GM21825 (cell line): Measurements from ENCODE around the gene TP63.
"Not testable (repeated sequence)": the region's sequence is repeated elsewhere in the genome, so short reads cannot be mapped to it uniquely, and the experiment has no call there.

ENCODE experiments used
- ATAC-seq: cut with Tn5 transposase; IDR thresholded peaks from one replicate; pipeline ENCODE4 v1.9.1; 2021; ENCODE audit warnings: mild to moderate bottlenecking, moderate library complexity; ENCODE audit not compliant: unreplicated experiment

Gene TP63

DNA sequence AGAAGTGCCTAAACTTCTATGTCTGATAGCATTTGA, at the start of gene TP63:
TSS of gene TP63 (plus strand) at position 17 of the 36 bp plus-strand sequence. CDS start 127 bp downstream, outside the sequence.
- no peak for ATAC-seq

GRCh38 chr3:189582179-189582578, 49.0 kb upstream of the TP63 start:
- ATAC-seq, result no peak

DNA sequence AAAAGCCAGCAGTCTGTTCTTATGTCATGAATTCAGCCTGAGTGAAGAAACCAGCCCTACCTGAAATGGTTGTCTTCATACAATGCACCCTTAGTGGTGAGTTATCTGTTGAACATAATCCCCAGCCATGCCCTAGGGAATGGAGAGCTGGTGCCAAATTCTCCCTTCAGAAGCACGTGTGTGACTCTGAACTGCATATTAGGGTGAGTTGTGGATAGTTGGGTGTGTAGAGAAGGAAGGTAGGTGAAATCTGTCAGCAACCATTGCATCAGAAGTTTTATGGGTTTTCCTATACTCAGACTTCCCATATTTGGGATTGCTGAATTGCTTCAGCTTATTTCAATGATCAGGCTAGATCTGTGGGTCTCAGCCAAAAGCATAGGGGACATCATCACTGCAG, 46.5 kb upstream of the TP63 start:
- ATAC-seq, result no peak

GRCh38 chr3:189586941-189587663, 44.1 kb upstream of the TP63 start:
- no peak for ATAC-seq

GRCh38 chr3:189587664-189588040, 43.5 kb upstream of the TP63 start:
- no peak for ATAC-seq

GRCh38 chr3:189588070-189588469, 43.1 kb upstream of the TP63 start:
- no peak for ATAC-seq

DNA sequence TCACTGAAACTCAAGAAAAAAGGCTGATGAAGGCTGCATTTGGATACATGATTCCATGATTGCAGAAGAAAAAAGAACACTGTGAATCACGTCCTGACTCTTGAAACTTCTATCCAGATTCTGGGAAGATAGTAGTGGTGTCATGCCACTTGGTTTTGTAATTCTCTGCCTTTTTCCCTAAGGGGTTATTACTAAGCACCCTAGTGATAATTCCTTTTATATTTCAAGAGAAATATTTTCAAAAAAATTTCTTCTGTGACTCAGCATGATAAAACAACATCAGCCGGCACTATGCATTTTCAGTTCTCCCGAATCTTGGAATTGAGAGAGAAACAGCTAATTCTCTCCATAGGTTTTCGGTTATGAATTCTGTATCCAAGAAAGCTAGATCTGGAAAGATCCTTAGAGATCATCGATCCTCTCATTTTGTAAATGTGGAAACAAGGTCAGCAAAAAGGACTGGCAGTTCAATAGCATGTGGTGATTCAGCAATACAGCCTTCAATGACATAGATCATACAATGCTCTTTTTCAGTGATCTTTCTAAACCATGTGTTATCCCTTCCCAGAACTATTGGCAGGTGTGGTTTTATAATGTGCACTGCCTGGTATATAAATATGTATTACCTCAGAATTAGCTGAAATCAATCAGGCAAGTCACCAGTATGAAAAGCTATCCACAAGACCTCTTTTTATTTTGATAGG, 42.6 kb upstream of the TP63 start:
- ATAC-seq, result no peak

DNA sequence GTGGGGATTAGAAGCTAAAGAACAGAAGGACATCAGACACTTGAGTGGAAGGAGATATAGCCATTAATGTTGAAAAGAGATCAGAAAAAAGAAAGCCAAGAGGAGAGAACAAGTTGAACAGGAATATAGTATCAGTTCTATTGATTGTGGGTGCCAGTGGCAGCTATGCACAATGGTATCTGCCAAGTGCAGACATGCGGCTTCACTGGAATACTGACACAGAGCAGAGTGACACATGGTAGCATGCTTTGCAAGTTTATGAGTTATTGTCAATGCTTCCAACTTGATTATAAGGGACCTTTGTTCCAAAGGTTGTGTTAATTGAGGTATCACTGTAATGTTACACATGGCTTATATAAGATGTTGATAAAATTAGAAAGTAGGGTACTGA, 42.0 kb upstream of the TP63 start:
- ATAC-seq, result no peak

DNA sequence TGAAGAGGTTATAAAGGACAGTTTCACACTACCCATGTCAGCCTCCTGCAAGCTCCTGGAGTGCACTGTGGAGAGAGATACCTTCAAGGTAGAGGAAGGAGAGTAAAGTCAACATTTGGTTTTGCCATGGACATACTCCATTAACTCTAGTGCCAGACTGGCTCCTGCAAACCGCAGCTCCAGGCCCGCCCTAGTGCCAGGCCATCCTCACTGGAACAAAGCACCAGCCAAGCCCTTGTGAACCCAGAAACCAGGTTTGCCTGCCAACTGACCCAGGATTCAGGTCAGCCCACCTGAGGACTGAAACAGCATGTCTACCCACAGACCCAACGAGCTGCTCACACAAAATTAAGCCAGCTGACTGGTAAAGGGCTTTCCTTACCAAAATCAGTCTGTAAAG, 41.0 kb upstream of the TP63 start:
- no peak for ATAC-seq

DNA sequence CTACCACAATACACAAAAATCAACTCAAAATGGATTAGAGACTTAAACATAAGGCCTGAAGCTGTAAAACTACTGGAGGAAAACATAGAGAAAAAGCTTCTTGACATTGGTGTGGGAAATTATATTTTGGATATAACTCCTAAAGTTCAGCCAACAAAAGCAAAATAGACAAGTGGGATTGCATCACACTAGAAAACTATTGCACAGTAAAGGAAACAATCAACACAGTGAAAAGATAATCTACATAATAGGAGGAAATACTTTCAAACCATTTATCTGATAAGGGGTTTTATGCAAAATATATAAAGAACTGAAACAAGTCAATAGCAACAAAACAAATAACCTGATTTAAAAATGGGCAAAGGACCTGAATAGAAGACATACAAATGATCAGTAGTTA, 37.6 kb upstream of the TP63 start:
- no peak for ATAC-seq

DNA sequence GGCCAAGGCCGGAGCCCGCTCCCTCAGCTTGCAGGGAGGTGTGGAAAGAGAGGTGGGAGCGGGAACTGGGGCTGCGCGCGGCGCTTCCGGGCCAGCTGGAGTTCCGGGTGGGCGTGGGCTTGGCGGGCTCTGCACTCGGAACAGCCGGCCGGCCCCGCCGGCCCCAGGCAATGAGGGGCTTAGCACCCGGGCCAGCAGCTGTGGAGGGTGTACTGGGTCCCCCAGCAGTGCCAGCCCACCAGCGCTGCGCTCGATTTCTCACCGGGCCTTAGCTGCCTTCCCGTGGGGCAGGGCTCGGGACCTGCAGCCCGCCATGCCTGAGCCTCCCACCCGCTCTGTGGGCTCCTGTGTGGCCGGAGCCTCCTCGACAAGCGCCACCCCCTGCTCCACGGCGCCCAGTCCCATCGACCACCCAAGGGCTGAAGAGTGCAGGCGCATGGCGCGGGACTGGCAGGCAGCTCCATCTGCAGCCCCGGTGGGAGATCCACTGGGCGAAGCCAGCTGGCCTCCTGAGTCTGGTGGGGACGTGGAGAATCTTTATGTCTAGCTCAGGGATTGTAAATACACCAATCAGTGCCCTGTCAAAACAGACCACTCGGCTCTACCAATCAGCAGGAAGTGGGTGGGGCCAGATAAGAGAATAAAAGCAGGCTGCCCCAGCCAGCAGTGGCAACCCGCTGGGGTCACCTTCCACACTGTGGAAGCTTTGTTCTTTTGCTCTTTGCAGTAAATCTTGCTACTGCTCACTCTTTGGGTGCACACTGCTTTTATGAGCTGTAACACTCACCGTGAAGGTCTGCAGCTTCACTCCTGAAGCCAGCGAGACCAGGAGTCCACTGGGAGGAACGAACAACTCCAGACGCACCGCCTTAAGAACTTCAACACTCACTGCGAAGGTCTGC, 34.9 kb upstream of the TP63 start:
- not testable (repeated sequence) for ATAC-seq

GRCh38 chr3:189597918-189598317, 33.3 kb upstream of the TP63 start:
- no peak for ATAC-seq

DNA sequence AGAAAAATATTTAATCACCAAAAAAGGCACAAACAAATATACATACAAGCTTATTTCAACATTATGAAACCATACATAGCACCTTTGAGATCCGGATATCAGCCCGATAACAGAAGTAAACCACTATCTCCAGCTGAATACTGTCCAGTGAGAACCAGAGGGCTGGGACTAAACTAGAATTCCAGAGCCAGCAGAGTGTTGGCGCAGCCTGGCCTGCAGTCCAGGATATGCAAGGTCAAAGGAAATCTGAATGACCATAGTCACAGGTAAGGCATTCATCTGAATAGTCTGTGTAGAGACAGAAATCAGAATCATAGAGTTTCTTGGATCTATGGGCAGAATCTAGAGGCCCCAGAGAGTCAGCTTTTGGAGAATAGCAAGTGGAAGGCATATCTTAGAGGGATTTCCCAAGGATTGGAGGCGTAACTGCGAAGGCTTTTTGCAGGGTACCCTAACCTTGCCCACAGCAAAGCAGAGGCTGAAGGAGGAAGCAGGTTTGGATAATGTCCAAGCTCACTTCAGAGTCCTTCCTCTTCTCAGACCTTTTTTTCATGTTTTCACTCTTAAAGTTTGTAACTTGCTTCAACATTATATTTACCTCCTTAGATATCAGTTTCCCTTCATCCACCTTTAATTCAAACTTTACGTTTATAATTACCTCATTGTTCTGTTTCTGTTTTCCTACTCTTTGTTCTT, 32.5 kb upstream of the TP63 start:
- ATAC-seq, result no peak

DNA sequence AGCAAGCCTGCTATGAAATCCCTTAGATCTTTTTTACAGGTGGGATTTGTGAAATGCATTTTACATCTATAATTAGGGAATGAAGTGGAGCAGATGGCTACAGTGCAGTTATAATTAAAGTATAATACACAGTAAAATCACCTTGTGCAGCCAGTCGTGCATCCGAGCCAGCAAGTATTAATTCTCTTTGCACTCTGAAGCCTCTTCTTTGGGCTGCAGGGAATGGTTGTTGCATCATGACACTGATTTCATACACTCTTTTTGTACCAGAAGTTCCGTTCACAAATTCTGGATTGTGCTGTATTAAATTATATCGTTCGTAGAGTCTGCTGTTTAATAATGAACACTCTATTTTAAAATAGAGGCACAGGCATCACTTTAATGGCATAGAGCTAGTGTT, 28.7 kb upstream of the TP63 start:
- ATAC-seq, result no peak

- ATAC-seq, result no peak
These were observed 25.5 kb upstream of the TP63 start for GRCh38 chr3:189605717-189606116.

DNA sequence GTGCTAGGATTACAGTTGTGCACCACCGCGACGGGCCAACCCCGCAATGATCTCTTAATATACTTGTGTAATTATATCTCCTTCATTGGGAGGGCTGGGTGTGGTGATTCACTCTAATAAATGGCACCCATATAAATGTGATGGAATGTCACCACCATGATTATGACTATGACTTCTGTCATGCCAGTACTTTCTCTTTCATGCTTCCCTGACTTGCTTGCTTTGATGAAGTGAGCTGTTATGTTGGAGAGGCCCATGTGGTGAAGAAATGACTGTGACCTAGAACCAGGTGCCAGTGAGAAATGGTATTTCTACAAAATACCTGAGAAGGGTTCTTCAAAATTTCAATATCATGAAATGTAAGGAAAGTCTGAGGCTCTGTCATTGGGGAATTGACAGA, 24.4 kb upstream of the TP63 start:
- ATAC-seq, result no peak

GRCh38 chr3:189612641-189613040, 18.5 kb upstream of the TP63 start:
- not testable (repeated sequence) for ATAC-seq

GRCh38 chr3:189613122-189613521, 18.1 kb upstream of the TP63 start:
- ATAC-seq, result no peak

GRCh38 chr3:189621948-189622603, 9.1 kb upstream of the TP63 start:
- no peak for ATAC-seq

GRCh38 chr3:189622629-189623028, 8.6 kb upstream of the TP63 start:
- no peak for ATAC-seq

DNA sequence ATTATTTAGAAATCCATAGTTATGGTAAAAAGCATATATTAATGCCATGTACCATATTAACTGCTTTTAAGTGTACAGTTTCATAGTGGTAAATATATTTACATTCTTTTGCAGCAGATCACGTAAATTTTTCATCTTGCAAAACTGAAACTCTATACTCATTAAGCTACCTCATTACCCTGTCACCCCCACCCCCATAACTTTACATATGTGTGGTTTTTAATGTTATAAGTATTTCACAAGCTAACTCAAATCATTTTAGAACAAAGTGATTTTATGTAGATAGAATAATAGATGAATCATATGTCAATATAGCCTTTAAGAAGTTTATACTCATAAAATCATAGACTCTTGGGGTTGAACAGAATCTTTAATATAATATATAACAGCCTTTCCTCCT, 7.1 kb upstream of the TP63 start:
- ATAC-seq, result no peak
